T-helper 1 cell (primary cell): Measurements from ENCODE around the gene SAMD10.
"Not testable (repeated sequence)": the region's sequence is repeated elsewhere in the genome, so short reads cannot be mapped to it uniquely, and the experiment has no call there.

ENCODE experiments used
- DNase-seq, 5 donors: peaks; one replicate each; pipeline ENCODE4 v3.0.0-alpha.2; 2012 to 2020

The SAMD10 gene

DNA sequence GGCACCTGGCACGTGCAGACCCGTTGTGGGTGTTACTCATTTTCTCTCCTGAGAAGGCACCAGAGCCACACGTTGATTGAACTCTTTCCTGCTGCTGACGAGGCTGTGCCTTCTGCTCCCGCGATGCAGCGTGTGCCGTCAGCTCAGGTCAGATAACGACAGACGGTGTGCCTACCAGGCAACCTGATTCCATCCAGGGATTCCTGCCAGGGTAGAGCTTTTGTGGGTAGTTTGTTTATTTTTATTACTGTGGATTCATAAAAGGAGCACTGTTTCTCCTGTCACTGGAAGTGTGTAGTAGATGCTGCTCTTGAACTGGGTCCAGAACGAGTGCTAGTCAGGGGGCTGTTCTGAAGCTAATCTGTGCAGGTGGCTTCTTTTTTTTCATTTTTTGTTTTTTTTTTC, 22.2 kb upstream of the SAMD10 start:
- no peak for DNase-seq

DNA sequence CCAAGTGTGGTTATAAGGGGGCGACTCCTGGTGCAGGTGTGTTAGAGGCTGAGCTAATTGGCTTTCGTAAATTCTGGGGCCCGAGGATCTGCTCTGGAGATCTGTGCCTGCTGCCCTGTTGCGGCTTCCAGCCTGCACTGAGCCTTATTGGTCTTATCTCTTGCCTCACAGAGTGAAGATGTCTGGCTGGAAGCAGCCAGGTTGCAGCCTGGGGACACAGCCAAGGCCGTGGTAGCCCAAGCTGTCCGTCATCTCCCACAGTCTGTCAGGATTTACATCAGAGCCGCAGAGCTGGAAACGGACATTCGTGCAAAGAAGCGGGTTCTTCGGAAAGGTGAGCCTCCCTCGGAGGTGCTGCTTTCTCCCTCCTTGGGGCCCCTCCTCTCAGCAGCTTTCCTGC, 21.5 kb upstream of the SAMD10 start:
- no peak for DNase-seq

DNA sequence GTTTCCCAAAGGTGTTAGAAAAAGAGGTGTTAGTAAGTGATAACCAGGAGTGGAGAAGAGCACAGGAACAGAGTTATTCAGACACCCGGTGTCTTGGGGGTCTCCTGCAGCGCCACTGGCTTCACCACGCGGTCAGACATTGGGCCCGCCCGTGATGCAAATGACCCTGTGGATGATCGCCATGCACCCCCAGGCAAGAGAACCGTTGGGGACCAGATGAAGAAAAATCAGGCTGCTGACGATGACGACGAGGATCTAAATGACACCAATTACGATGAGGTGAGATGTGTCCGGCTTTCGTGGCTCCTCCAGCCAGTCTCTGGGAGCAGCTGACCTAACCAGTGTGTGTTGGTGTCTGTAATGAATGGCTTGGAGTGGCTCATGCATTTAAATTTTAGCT, 3.5 kb upstream of the SAMD10 start:
- no peak for DNase-seq

DNA sequence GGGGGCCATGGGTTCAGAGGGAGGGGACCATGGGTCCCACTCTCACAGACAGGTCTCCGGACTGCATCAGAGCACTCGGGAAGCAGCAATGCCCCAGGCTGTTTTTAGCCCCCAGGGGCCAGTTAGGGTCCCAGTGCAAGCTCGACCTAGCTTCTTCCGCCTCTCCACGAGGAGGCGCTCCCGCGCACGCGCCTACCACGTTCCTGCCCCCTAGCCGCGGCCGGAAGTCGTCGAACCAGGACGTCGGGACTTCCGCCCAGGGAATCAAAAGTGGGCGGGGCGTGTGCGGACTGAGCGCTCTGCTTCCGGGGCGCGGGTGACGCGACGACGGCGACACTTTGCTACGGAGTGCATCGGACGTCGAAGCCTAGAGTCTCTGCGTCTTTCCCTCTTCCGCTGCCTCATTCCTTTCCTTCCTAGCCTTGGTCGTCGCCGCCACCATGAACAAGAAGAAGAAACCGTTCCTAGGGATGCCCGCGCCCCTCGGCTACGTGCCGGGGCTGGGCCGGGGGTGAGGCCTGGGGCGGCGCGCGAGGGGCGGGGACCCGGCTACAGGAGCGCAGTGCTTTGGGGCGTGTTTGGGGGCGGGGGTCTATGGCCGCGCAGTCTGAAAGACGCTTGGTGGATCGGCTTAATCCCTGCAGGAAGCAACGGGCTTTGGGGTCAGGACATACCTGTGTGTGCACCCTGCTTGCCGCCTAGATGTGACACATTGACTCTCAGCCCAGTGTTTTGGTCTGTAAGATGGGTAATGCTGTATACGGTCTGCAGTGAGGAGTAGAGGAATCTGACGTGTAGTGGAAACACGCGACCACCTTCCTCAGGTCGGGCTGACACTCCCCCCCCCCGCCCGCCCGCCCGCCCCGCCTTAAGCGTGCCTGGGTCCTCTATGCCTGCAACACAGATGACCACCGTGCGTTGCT, 1.6 kb upstream of the SAMD10 start, which contains the start of gene PRPF6:
Gene PRPF6, plus strand, starts transcription at position 327 of the 923 bp plus-strand sequence. Its CDS starts 114 bp downstream, at position 441.
- DNase-seq = peak; percentile 90 to 97 (median 93)

DNA sequence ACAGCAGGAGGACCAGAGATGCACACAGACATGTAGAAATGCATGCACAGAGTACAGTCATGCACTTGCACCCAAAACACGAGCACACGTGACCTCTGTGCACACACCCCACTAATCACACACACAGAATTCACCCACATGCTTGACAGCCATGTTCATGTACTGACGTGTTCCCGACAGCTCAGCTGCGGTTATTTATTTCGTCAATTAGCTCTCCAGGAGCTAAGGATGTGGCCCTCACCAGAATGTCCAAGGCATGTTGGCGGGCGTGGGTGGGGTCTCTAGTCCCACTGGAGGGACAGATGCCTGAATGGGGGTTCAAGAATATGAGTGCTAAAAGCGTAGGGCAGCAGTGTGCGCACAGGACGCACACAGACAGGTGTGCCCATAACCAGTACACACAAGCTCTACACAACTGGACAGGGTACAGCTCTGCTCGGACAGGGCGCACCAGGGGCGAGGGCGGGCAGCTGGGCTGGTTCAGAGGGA, 919 bp upstream of the SAMD10 start:
- DNase-seq = peak in 1 of 5 donors; percentile 66

DNA sequence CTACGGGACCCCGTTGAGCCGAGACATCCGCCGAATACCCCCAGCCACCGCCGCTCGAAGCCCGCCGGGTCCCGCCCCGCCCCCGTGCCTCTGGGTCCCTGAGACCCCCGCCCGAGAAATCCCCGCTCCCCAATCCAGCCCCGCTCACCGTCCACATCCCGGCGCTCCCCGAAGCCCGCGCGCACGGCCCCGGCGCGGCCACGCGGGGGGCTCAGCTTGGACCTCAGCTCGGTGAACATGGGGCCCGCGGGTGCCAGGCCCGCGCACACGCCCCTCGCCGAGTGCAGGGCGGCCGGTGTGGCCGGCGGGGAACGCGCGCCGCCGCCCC, 249 bp downstream of the SAMD10 start:
- no peak for DNase-seq

DNA sequence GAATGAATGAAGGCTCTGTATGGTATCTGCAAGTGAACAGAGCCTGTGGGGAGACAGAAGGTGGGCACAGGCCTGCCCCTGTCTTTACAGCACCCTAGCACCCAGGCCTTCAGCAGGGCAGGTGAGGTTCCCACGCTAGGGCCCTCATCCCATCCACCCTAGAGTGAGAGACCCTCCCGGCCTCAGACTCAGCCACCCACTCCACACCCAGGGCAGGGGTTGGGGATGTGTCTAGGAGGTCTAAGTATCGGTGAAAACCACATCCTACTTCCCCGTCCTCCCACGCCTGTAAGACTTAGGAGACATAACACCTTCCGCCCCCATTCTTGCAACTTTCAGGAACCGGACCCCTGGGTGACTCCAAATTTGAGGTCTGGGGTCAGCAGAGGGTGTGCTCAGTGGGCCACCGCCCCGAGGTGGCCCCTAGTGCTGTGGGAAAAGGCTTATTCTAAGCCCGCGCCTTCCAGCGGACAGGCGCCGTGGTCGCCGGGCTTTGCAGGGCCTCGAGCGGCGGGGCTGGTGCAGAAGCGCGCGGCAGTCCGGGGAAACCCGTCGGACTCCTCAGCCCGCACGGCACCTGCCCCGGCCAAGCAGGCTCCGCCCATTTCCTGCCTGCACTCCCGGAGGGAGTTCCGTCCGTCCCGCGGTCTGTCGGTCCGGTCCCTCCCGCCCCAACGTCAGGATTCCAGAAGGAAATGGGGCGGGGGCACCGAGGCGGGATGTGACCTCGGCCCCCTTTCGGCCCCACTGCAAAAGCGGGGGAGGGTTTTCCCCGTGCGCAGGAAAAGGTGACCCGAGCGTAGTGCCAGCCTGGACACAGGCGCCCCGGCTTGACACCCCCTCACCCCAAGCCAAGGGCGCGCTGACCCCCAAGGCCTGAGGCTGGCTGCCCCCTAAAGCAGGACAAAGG, 868 bp downstream of the SAMD10 start:
- DNase-seq = peak in 3 of 5 donors; percentile 29 to 75 (median 42)

DNA sequence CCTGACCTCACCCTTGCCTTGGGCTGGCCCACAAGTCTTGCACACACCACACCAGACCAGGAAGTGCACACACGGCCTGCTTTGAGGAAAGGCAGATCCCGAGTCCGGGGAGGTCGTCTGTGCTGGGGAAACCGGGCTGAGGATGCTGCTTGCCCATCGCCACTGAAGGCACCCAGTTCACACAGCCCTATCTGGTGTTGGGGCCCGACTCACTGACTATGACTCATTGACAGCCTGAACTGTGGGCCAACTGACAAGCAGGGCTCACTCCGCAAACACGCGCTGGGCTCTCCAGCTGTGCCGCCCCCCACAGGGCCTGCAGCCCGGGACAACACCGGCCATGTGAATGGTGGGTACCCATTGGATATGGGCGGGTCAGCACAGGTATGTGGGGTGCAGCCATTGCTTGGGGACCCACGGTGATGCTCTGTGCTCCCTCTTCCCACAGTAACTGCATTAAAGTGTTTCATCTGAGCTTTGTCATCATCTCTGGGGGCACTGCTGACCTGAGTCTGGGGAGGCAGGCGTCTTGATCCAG, 1.6 kb downstream of the SAMD10 start:
- peak in 1 of 5 donors; percentile 80 for DNase-seq

DNA sequence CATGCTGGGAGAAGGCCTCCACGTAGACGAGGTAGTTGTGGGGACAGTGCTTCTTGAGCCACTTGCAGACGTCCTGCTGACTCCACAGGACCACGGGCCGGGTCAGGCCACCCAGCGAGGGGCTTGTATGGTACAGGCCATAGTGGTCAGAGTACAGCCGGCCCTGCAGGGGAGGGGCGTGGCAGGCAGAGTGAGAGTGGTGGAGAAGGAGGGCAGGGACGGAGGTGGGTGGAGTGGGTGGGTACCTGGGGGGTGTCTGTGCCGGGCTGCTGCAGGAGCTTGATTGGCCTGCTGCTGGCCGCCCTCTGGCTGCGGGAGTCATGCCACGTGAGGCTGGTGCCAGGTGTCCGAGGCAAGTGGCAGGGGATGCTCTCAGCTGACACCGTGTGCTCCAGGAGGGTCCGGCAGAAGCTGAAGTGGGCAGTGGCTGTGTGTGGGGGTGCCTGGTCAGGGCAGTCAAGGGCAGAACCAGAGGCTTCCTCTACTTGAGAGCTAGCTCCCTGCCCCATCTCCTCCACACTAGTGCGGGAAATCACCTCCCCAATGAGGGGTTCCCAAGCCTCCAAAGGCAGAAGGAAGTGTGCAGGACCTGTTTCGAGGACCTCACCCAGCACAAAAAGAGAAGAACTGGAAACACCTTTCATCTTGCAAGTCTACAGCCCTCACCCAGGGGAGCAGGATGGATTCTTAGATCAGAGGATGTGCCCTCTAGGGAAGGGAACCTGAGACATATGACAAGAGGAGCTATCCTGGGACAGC, 2.3 kb downstream of the SAMD10 start:
- DNase-seq = no peak

DNA sequence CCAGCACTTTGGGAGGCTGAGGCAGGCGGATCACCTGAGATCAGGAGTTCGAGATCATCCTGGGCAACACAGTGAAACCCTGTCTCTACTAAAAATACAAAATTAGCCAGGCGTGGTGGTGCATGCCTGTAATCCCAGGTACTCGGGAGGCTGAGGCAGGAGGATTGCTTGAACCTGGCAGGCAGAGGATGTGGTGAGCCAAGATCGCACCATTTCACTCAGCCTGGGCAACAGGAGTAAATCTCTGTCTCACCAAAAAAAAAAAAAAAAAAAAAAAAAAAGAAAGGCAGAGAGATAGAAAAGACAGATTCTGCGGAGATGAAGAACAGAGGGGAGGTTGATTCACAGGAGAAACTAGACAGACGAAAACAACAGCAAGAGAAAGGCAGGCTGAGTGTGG, 2.9 kb downstream of the SAMD10 start:
- not testable (repeated sequence) for DNase-seq

DNA sequence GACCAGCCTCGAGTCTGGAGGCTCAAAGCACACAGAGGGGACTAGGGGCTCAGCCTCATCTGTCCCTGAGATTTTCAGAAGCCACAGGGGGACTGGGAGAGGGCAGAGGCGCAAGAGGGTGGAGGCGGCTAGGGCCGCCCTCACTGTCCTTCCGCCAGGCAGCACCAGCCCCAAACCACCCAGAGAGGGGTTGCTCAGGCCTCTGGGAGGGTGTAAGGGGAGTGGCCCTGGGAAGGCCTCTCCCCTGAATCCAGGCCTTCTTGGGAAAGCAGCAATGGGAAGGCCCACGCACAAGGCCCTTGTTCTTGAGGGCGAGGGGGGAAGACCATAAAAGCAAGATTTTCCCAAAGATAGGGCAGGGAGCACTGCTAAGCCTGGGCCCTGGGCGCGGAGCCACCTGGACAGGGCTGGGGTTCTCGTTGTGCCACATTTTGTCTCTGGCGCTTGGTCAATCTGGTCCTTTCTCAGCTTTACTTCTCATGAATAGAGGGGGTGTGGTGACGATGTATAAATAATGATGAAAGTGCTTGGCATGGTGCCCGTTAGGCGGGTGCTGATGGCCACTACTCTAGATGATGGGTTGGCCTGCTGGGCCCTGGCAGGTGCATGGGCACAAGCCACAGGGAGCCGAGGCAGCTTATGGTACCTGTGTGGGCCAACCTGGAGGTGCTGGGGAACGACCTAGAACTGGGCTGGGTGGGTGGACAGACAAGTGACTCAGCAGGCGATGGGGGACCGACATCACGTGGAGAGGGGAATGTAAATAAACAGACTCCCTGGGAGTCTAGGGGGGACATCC, 4.8 kb downstream of the SAMD10 start:
- DNase-seq = no peak

DNA sequence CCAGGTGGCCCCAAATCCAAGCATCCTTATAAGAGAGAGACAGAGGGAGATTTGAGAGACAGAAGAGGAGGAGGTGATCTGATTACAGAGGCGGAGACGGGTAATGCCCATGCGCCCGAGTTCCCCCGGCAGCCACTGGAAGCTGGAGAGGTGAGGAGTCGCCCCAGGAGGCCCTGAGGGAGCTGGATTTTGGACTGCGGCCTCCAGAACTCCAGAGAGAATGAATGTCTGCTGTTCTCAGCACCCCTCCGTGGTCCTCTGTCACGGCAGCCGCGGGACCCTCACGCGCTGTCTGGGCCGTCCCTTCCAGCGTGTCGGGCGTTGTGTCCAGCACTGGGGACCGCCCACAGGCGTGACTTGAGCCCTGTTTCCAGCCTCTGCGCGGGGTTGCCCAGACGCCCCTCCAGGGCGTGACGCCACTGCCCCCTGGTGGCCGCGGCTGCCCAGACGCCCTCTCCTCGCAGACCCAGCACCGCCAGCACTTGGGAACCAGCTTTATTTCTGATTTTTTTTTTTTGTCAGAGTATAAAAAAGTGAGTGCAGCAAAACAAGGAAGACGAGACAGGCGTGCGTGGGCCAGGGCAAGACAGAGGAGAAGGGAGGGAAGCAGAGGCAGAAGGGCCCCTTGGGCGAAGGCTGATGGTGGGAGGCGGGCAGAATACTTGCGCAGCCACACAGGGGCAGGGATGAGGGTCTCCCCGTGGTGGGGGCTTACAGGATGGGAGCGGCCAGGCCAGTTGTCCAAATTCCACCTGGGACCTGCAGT, 5.6 kb downstream of the SAMD10 start:
- peak; percentile 53 to 73 (median 71) for DNase-seq

DNA sequence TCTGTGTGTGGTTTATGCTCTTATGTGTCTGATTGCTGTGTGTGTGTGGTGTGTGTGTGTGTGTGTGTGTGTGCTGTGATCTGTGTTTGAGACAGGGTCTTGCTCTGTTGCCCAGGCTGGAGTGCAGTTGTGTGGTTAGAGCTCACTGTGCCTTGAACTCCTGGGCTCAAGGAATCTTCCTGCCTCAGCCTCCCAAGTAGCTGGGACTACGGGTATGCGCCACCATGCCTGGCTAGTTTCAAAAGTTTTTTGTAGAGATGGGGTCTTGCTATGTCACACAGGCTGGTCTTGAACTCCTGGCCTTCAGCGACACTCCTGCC, 6.3 kb downstream of the SAMD10 start:
- no peak for DNase-seq

DNA sequence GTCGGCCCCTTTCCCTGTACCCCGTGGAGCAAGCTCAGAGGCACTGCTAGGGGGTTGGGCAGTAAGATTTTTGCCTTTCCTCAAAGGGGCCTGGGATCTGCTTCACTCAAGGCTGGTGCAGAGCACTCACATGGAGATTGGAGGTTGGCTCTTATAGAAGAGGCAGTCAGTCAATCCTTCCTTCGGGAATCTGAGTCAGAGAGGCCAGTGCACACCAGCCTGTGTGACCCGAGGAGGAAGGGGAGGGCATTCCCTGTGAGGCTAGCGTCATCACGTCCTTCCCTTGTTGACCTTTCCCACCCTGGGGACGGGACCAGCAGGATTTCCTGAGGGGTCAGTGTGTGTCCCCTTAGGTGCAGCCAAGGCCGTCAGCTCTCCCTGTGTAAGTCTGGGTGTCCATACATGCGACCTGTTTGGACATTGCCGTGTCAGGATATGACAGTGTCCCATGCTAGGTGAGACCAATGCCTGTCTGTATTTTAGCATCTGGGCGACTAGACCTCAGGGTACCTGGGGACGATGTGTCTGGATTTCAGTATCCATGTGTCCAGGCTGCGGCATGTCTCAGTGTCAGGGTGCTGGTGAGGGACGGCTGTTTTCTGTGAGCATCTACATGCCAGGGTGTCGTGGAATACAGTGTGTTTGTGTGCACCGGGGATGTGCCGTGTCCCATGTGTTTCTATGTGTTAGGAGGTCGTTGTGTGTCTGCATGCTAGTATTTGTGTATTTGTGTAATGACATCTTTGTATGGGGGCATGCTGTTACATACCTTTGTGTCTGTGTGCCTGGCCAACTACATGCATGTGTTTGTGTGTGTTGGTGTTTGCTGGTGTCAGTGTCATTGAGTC, 6.9 kb downstream of the SAMD10 start:
- no peak for DNase-seq

DNA sequence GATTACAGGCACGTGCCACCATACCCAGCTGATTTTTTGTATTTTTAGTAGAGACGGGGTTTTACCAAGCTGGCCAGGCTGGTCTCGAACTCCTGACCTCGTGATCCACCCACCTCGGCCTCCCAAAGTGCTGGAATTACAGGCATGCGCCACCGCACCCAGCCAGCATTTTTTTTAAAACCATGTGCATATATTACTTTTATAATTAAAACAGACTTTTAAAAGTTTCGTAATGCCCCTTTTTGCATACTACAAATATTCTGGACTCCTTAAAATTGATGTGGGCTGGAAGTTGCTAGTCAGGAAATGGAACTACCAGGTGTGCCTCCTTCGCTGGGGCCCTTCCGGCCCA, 7.5 kb downstream of the SAMD10 start:
- not testable (repeated sequence) for DNase-seq

DNA sequence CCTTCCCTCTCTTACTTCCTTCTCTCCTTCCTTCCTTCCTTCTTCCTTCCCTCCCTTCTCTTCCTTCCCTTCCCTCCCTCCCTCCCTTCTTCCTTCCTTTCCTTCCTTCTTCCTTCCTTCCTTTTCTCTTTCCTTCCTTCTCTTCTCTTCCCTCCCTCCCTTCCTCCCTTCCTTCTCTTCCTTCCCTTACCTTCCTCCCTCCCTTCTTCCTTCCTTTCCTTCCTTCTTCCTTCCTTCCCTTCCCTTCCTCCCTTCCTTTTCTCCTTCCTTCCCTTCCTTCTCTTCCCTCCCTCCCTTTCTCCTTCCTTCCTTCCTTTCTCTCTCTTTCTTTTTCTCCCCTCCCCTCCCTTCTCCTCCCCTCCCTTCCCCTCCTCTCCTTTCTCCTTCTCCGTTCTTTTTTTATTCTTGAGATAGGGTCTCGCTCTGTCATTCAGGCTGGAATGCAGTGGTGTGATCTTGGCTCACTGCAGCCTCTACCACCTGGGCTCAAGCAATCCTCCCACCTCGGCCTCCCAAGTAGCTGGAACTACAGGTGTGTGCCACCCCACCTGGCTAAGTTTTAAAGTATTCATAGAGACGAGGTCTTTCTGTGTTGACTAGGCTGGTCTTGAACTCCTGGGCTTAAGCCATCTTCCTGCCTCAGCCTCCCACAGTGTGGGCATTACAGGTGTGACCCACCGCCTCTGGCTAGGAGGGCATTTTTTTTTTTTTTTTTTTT, 8.6 kb downstream of the SAMD10 start:
- DNase-seq = no peak

DNA sequence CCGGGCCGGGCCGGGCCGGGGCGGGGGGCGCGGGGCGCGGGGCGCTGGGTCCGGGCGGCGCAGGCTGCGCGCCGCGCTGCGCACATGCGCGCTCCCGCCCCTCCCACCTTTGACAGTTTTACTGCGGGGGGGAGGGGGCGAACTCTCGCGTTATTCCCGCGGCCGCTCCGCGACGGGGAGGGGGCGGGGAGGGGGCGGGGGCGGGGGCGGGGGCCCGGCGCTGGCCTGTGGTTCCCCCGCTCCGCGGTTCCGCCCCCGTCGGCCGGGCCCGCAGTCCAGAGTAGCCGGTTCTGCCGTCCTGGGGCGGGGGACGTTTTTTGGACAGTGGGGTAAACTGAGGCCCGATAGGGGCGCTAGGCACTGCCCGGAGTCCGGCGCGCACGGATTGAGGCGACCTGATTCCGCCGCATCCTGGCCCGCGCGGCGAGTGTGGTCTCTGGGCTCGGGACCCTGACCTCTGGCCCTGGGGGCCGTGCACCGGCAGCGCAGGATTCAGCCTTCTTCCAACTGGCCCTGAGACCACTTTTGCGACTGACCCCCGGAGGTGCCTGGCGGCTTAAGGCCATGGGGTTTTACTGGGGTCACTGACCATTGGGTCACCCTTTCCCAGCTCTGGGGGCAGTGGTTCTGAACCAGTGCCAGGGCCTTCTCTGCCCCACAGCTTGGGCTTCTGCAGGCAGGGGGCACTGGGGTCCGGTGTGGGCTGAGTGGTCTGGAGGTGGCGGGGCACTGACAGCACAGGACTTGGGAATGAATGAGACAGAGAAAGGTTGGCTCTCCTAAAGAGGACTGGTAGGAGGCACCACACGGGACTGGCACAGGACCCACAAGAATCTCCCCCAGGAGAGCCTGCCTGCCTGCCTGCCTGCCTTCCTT, 9.4 kb downstream of the SAMD10 start, which contains the start of gene ZNF512B:
Gene ZNF512B, minus strand, starts transcription at position 93 of the 876 bp plus-strand sequence. CDS start 1,980 bp downstream, outside the sequence.
- peak in 4 of 5 donors; percentile 37 to 65 (median 58) for DNase-seq
